Effector memory CD4-positive, alpha-beta T cell (primary cell): ENCODE measurements around the gene PTPRD.

Source experiments
- DNase-seq, 3 donors: peaks; one replicate each; pipeline ENCODE4 v3.0.0-alpha.2; 2020
- H3K27ac ChIP-seq: 2 replicates; pipeline ENCODE4 v1.7.0; 2013; ENCODE audit warnings: mild to moderate bottlenecking, low read length, moderate library complexity; ENCODE audit not compliant: insufficient read depth, poor library complexity, severe bottlenecking
- H3K27me3 ChIP-seq: replicated peaks from 2 replicates; pipeline ENCODE4 v1.7.0; 2013; ENCODE audit warnings: mild to moderate bottlenecking, low read length; ENCODE audit not compliant: insufficient read depth, control insufficient read depth, poor library complexity, severe bottlenecking
- H3K36me3 ChIP-seq: 2 replicates; pipeline ENCODE4 v1.7.0; 2013; ENCODE audit warnings: mild to moderate bottlenecking, low read length, moderate library complexity; ENCODE audit not compliant: control insufficient read depth, insufficient read depth
- H3K4me1 ChIP-seq: 2 replicates; pipeline ENCODE4 v1.7.0; 2013; ENCODE audit warnings: low read length, mild to moderate bottlenecking; ENCODE audit not compliant: control insufficient read depth, insufficient read depth, poor library complexity, severe bottlenecking
- H3K4me3 ChIP-seq: 2 replicates; pipeline ENCODE4 v1.7.0; 2013; ENCODE audit warnings: low read length, low read depth, mild to moderate bottlenecking; ENCODE audit not compliant: insufficient read depth, poor library complexity, severe bottlenecking
- H3K9me3 ChIP-seq: 2 replicates; pipeline ENCODE4 v1.7.0; 2013; ENCODE audit warnings: mild to moderate bottlenecking, low read length, moderate library complexity; ENCODE audit not compliant: control insufficient read depth

The PTPRD gene

GRCh38 chr9:10146517-10147331 lies 466.1 kb downstream of the PTPRD start:
- Histone ChIP-seq H3K9me3 (no peaks in the 10 kb centered on the region), H3K4me1 (no peaks in the 10 kb centered on the region), H3K36me3 (no peaks in the 10 kb centered on the region), H3K27ac (no peak overlapping the region), H3K4me3 (no peak overlapping the region), H3K27me3 (no peaks in the 10 kb centered on the region)
- DNase-seq: no peak

DNA sequence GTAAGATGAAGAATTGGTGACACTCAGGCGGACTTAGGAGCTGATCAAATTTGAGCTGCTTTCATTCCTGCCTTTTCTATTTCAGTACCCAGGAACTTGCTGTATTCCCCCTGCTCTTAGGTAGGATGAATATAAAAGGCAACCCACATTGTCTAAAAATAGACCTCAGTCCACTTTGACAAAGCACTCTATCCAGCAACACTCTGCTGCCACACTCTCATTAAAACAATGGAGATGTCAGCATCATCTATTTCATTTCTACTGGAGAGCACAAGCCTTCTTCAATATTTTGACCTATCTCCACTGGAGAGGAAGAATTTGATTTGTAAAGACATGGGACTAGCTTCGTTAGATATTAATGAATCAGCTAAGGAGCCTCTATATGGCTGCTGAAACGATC lies 468.4 kb downstream of the PTPRD start:
- no peaks in the 10 kb centered on the region for H3K27me3 ChIP-seq
- H3K4me3 ChIP-seq: no peak overlapping the region
- no peak overlapping the region for H3K27ac ChIP-seq
- no peaks in the 10 kb centered on the region for H3K4me1 ChIP-seq
- no peaks in the 10 kb centered on the region for H3K36me3 ChIP-seq
- no peak for DNase-seq
- no peaks in the 10 kb centered on the region for H3K9me3 ChIP-seq

DNA sequence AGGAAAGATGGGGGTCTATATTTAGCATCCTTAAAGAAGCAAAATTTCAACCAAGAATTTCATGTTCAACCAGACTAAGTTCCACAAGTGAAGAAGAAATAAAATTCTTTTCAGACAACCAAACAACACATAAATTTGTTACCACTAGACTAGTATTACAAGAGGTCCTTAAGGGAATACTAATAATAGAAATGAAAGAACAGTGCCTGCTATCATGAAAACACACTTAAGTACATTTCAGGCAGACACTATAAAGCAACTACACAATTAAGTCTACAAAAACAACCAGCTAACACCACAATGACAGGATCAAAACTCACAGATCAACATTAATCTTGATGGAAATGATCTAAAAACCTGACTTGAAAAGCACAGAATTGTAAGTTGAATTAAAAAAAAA lies 477.2 kb downstream of the PTPRD start:
- DNase-seq: no peak
- Histone ChIP-seq H3K4me3 (no peak overlapping the region), H3K9me3 (no peaks in the 10 kb centered on the region), H3K4me1 (no peaks in the 10 kb centered on the region), H3K27me3 (no peaks in the 10 kb centered on the region), H3K36me3 (no peaks in the 10 kb centered on the region), H3K27ac (no peak overlapping the region)

DNA sequence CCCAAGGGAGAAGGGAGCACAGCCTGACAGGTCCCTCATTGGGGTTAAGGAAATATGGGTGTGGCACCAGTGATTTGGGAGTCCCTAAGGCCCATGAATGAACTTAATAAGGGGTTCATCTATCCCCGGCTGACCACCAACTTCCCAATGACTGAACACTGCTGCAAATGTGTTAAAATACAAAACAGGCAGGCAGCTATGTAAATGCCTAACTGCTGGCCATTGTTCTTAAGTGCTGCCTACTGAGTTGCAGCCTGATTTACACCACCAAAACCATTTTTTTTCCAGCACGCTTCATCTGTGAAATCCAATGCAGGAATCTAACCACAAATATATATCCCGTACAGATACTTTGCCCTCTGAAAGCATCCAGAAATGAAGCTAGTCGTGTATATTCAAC lies 478.5 kb downstream of the PTPRD start:
- Histone ChIP-seq H3K36me3 (no peaks in the 10 kb centered on the region), H3K4me3 (no peak overlapping the region), H3K27me3 (no peaks in the 10 kb centered on the region), H3K4me1 (no peaks in the 10 kb centered on the region), H3K27ac (no peak overlapping the region), H3K9me3 (no peaks in the 10 kb centered on the region)
- DNase-seq: no peak

DNA sequence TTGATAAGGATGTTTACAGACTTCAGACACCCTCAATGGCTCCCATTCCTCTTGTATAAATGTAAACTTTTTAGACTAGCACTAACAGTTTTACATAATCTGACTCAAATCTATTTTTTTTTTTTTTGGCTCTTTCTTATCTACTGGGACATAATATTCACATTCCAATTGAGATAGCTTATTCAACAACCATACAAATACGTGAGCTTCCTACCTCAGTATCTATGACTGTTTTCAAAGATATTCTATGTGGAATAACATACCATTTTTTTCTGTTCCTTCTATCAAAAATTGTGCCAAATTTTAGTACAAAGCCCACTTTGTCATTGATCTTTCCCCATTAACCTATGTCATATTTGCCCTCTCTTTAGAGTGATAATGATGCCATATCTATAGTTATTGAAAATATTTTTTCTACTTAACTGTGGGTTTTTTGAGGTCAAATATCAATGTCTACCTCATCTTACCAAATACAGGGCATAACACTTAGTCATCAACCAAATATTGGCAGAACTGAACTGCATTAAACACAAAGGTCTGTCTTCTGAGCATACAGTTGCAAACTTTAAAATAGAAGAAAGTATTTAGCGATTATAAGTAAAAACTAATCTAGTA lies 482.6 kb downstream of the PTPRD start:
- no peaks in the 10 kb centered on the region for H3K4me1 ChIP-seq
- DNase-seq: no peak
- H3K27me3 ChIP-seq: no peaks in the 10 kb centered on the region
- no peak overlapping the region for H3K27ac ChIP-seq
- no peak overlapping the region for H3K4me3 ChIP-seq
- H3K9me3 ChIP-seq: no peaks in the 10 kb centered on the region
- H3K36me3 ChIP-seq: no peaks in the 10 kb centered on the region

GRCh38 chr9:10127867-10128266 lies 484.9 kb downstream of the PTPRD start:
- Histone ChIP-seq H3K27me3 (no peaks in the 10 kb centered on the region), H3K9me3 (no peaks in the 10 kb centered on the region), H3K4me3 (no peak overlapping the region), H3K4me1 (no peaks in the 10 kb centered on the region), H3K27ac (no peak overlapping the region), H3K36me3 (no peaks in the 10 kb centered on the region)
- DNase-seq: no peak

DNA sequence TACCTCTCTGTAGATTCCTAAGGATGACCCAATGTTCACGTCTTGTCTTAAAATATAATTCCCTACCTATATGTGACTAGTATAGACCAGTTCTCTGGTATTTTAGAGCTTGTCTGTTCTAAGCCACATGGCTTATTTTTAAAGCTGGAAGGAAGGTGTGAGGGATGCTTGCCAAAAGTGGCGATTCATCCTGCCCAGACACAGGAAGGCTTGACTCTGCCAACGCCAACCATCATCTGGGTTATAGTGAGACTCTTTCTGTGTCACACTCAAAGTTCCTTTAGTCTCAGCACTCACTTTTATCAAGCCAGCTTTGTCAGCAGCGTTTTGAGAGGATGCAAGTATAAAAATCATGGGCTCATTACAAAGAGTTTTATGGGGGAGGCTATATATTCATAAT lies 500.0 kb downstream of the PTPRD start:
- no peaks in the 10 kb centered on the region for H3K27me3 ChIP-seq
- no peak overlapping the region for H3K27ac ChIP-seq
- no peaks in the 10 kb centered on the region for H3K4me1 ChIP-seq
- H3K36me3 ChIP-seq: no peaks in the 10 kb centered on the region
- no peak for DNase-seq
- no peaks in the 10 kb centered on the region for H3K9me3 ChIP-seq
- no peak overlapping the region for H3K4me3 ChIP-seq

GRCh38 chr9:10112070-10112469 lies 500.7 kb downstream of the PTPRD start:
- H3K27ac ChIP-seq: no peak overlapping the region
- H3K4me3 ChIP-seq: no peak overlapping the region
- H3K36me3 ChIP-seq: no peaks in the 10 kb centered on the region
- no peaks in the 10 kb centered on the region for H3K9me3 ChIP-seq
- H3K27me3 ChIP-seq: no peaks in the 10 kb centered on the region
- H3K4me1 ChIP-seq: no peaks in the 10 kb centered on the region
- no peak for DNase-seq

DNA sequence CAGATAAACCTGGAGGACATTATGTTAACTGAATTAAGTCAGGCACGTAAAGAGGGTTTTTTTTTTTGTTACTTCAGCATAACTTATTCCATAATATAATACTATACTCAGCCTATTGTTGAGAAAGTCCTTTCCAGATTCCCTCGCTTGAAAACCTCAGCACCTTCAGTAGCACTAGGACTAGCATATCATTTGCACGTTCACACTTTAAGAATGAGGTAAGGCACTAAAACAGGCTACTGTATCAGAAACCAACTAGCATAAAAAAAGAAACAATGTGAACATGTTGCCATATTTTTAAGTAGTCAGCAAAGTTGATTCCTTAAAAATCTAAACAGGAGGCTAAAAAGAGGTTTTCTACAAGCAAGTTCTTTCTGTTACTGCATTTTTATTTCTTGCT lies 504.0 kb downstream of the PTPRD start:
- no peak for DNase-seq

DNA sequence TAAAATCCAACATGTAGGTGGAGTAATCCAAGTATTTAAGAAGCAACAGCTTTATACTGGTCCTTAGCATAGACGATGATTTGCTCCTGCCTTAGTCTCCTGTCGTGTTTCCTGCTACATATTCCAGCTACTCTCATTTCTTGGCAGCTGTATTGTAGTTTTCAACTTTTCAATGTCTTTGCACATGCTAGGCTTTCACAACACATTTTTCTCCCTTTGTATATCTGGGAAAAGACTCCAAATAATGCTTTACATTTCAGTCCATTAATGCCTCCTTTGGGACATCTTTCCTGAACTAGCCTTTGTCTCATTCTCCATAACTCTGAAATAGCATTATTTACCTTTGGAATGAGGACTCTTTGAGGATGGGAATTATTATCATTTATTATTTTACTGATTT lies 508.0 kb downstream of the PTPRD start:
- Histone ChIP-seq H3K27ac (no peak overlapping the region), H3K36me3 (no peaks in the 10 kb centered on the region), H3K4me1 (no peaks in the 10 kb centered on the region), H3K9me3 (no peaks in the 10 kb centered on the region), H3K27me3 (no peaks in the 10 kb centered on the region), H3K4me3 (no peak overlapping the region)
- DNase-seq: no peak

More for the DNA sequence above, 504.0 kb downstream of the PTPRD start:
- Histone ChIP-seq H3K4me3 (no peak overlapping the region), H3K4me1 (no peaks in the 10 kb centered on the region), H3K27me3 (no peaks in the 10 kb centered on the region), H3K36me3 (no peaks in the 10 kb centered on the region), H3K9me3 (no peaks in the 10 kb centered on the region), H3K27ac (no peak overlapping the region)
